Measurements from ENCODE around the gene MARK3.

- TF ChIP-seq CTCF (IDR thresholded peaks at IDR 0.05) (peak in 5 of 7 experiments; percentile 55 to 92 (median 86)), EP300 (IDR thresholded peaks at IDR 0.05) (no peak)
Measured at GRCh38 chr14:103393676-103394626, 8.7 kb downstream of the MARK3 start.
